HepG2 (cell line): ENCODE data around the gene YTHDF1. TPM values are rescaled to one million over a fixed set of nuclear protein-coding genes. Genes with fewer than 3 reads are reported as not detected.

Experiments
- ARHGAP35 ChIP-seq: sonication (generic); formaldehyde crosslinking; IDR thresholded peaks from 2 replicates; pipeline ENCODE4 v1.9.0; 2022; ENCODE audit warnings: mild to moderate bottlenecking, inconsistent platforms, moderate library complexity, missing genetic modification reagents, borderline replicate concordance
- ARID2 ChIP-seq: sonication (generic); formaldehyde crosslinking; IDR thresholded peaks from 2 replicates; pipeline ENCODE4 v1.8.1; 2022; ENCODE audit warnings: mild to moderate bottlenecking, missing genetic modification reagents, borderline replicate concordance
- ARNT ChIP-seq: fragments of 450-650 bp; IDR thresholded peaks from 2 replicates; pipeline ENCODE4 v1.6.1; 2017
- ASH2L ChIP-seq: fragments of 300-600, 200-600 bp; sonication (generic); IDR thresholded peaks from 2 replicates; pipeline ENCODE4 v1.7.0; 2017; ENCODE audit warnings: low read depth, mild to moderate bottlenecking, moderate library complexity, mixed read lengths, low read length; ENCODE audit not compliant: insufficient read length
- KLF11 ChIP-seq: IDR thresholded peaks from 2 replicates; pipeline ENCODE4 v1.6.1; 2016; ENCODE audit warnings: missing compliant biosample characterization
- MBD4 ChIP-seq: IDR thresholded peaks from 2 replicates; pipeline ENCODE4 v1.6.1; 2012; ENCODE audit warnings: low read length, inconsistent platforms, borderline replicate concordance
- NAIF1 ChIP-seq: sonication (generic); formaldehyde crosslinking; IDR thresholded peaks from 2 replicates; pipeline ENCODE4 v1.5.0; 2020; ENCODE audit warnings: mild to moderate bottlenecking, missing genetic modification reagents, borderline replicate concordance
- REL ChIP-seq: sonication (generic); formaldehyde crosslinking; conservative IDR thresholded peaks from 2 replicates; pipeline ENCODE4 v1.8.0; 2022; ENCODE audit warnings: mild to moderate bottlenecking, missing genetic modification reagents, moderate library complexity
- SYNCRIP ChIP-seq: fragments of 200-400 bp; formaldehyde crosslinking; IDR thresholded peaks from 2 replicates; pipeline ENCODE4 v1.6.1; 2018; ENCODE audit warnings: mild to moderate bottlenecking, low read depth, low read length; ENCODE audit not compliant: insufficient read depth
- TARDBP ChIP-seq: sonication (generic); formaldehyde crosslinking; IDR thresholded peaks from 2 replicates; pipeline ENCODE4 v1.8.0; 2022; ENCODE audit warnings: mild to moderate bottlenecking, missing genetic modification reagents
- TCF7L2 ChIP-seq: IDR thresholded peaks from 2 replicates; pipeline ENCODE4 v1.6.1; 2011; ENCODE audit warnings: mild to moderate bottlenecking, low read depth, low read length, moderate library complexity
- THYN1 ChIP-seq: sonication (generic); formaldehyde crosslinking; IDR thresholded peaks from 2 replicates; pipeline ENCODE4 v1.8.1; 2023; ENCODE audit warnings: low read depth, mild to moderate bottlenecking, moderate library complexity, missing genetic modification reagents, borderline replicate concordance
- ZNF232 ChIP-seq: sonication (generic); formaldehyde crosslinking; IDR thresholded peaks from 2 replicates; pipeline ENCODE4 v1.4.0; 2020; ENCODE audit warnings: missing genetic modification reagents, borderline replicate concordance
- ZNF264 ChIP-seq: sonication (generic); formaldehyde crosslinking; IDR thresholded peaks from 2 replicates; pipeline ENCODE4 v1.4.0; 2020; ENCODE audit warnings: missing genetic modification reagents
- ZNF776 ChIP-seq: sonication (generic); formaldehyde crosslinking; IDR thresholded peaks from 2 replicates; pipeline ENCODE4 v1.4.0; 2020; ENCODE audit warnings: mild to moderate bottlenecking, missing genetic modification reagents
- polyA plus RNA-seq, 8 experiments: library from polyadenylated mRNA; depleted of rRNA in 3 of 8; stranded (reverse) in 7 of 8; unstranded in 1 of 8; fragments of >200 nt; fragmentation: Illumina TruSeq in 4 of 8; extraction: Trizol in 4 of 8; gene quantifications; 2 replicates each; pipeline versions ENCODE4 v1.2.1 to v1.2.3, GENCODE V29; 2011 to 2016; ENCODE audit warnings: low read depth in 4 of 8, missing spikeins in 1 of 8, mixed read lengths in 1 of 8; ENCODE audit not compliant: insufficient read depth in 1 of 8
- total RNA-seq, 5 experiments: library from RNA; depleted of rRNA; stranded (reverse); fragments of >200 nt; fragmentation: Illumina TruSeq; extraction: Trizol; gene quantifications; 2 replicates each; pipeline ENCODE4 v1.2.3, GENCODE V29; 2016; ENCODE audit warnings: low read depth in 1 of 5
- TF ChIP-seq, protein P1 (sequence below): sonication (generic); formaldehyde crosslinking; IDR thresholded peaks from 2 replicates; pipeline ENCODE4 v1.8.1; 2023; ENCODE audit warnings: missing genetic modification reagents, inconsistent platforms, borderline replicate concordance
- TF ChIP-seq, protein P2 (sequence below): sonication (generic); formaldehyde crosslinking; IDR thresholded peaks from 2 replicates; pipeline ENCODE4 v1.5.0; 2020; ENCODE audit warnings: mild to moderate bottlenecking, missing genetic modification reagents
- TF ChIP-seq, protein P3 (sequence below): sonication (generic); formaldehyde crosslinking; conservative IDR thresholded peaks from 2 replicates; pipeline ENCODE4 v1.4.0; 2020; ENCODE audit warnings: mild to moderate bottlenecking, missing genetic modification reagents, moderate library complexity
- TF ChIP-seq, protein P4 (sequence below): sonication (generic); formaldehyde crosslinking; IDR thresholded peaks from 2 replicates; pipeline ENCODE4; 2020; ENCODE audit warnings: missing genetic modification reagents, mild to moderate bottlenecking, borderline replicate concordance

The YTHDF1 gene
- total and polyA plus RNA-seq, 2 of the 13 experiments (the other 11 are each of a cell fraction or from before 2014, with no cell fraction given): 34.5 to 37.7 TPM

DNA sequence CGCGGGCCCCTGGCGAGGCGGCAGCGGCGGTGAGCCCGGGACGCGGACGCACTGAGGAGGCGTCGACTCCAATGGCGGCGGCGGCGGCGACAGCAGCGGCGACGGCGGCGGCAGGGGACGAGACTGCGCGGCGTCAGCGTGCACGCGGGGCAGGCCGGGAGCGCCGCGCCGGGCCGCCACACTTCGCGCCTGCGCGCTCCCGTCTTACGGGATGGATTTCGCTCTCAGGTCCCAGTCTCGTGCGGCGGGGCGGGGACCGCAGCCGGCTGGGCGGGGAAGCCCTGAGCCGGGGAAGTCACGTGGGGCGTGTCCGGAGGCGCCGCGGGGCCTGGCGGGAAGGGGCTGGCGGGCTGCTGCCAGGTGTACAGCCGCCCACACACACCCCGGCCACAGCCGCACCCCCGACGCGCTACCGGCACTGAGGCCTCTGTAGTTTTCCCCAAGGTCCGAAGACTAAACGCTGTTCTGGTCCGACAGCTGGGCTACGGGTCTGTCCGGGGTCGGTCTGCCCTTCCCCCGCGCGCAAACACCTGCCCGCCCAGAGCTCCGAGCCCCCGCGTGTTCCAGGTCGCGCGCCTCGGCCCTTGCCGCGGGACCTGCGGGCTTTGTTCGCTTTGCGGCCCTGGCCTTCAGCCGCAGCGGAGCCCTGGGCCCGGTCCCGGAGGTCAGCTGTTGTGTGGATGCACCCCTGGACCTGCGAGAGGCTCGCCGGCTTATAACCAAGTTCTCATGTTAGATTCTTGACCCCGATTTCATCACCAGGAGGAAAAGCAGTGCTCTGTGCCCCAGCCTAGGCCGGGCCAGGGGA lies at the start of gene YTHDF1 (continued):
- TF ChIP-seq TARDBP (CRISPR knock-in tag): peak; percentile 88
- TF ChIP-seq TCF7L2: no peak
- TF ChIP-seq KLF11 (CRISPR knock-in tag): no peak
- TF ChIP-seq ARHGAP35: peak; percentile 92
- TF ChIP-seq ARID2 (CRISPR knock-in tag): peak; percentile 98
- TF ChIP-seq ZNF232: peak; percentile 97
- TF ChIP-seq THYN1 (CRISPR knock-in tag): peak; percentile 39; the same call in 1 of the 2 replicates
- no peak for TF ChIP-seq ARNT
- TF ChIP-seq, protein P1, sequence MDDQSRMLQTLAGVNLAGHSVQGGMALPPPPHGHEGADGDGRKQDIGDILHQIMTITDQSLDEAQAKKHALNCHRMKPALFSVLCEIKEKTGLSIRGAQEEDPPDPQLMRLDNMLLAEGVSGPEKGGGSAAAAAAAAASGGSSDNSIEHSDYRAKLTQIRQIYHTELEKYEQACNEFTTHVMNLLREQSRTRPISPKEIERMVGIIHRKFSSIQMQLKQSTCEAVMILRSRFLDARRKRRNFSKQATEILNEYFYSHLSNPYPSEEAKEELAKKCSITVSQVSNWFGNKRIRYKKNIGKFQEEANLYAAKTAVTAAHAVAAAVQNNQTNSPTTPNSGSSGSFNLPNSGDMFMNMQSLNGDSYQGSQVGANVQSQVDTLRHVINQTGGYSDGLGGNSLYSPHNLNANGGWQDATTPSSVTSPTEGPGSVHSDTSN (CRISPR knock-in tag): peak; percentile 80; the same call in 1 of the 2 replicates
- TF ChIP-seq REL (CRISPR knock-in tag): peak; percentile 72; the same call in 1 of the 2 replicates
- TF ChIP-seq ASH2L: no peak
- peak; percentile 83 for TF ChIP-seq ZNF264 (CRISPR knock-in tag)
- TF ChIP-seq, protein P2, sequence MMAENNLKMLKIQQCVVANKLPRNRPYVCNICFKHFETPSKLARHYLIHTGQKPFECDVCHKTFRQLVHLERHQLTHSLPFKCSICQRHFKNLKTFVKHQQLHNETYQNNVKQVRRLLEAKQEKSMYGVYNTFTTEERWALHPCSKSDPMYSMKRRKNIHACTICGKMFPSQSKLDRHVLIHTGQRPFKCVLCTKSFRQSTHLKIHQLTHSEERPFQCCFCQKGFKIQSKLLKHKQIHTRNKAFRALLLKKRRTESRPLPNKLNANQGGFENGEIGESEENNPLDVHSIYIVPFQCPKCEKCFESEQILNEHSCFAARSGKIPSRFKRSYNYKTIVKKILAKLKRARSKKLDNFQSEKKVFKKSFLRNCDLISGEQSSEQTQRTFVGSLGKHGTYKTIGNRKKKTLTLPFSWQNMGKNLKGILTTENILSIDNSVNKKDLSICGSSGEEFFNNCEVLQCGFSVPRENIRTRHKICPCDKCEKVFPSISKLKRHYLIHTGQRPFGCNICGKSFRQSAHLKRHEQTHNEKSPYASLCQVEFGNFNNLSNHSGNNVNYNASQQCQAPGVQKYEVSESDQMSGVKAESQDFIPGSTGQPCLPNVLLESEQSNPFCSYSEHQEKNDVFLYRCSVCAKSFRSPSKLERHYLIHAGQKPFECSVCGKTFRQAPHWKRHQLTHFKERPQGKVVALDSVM: peak; percentile 42; the same call in 1 of the 2 replicates
- TF ChIP-seq SYNCRIP: no peak
- TF ChIP-seq ZNF776: peak; percentile 99
- TF ChIP-seq MBD4: no peak
- TF ChIP-seq, protein P3, sequence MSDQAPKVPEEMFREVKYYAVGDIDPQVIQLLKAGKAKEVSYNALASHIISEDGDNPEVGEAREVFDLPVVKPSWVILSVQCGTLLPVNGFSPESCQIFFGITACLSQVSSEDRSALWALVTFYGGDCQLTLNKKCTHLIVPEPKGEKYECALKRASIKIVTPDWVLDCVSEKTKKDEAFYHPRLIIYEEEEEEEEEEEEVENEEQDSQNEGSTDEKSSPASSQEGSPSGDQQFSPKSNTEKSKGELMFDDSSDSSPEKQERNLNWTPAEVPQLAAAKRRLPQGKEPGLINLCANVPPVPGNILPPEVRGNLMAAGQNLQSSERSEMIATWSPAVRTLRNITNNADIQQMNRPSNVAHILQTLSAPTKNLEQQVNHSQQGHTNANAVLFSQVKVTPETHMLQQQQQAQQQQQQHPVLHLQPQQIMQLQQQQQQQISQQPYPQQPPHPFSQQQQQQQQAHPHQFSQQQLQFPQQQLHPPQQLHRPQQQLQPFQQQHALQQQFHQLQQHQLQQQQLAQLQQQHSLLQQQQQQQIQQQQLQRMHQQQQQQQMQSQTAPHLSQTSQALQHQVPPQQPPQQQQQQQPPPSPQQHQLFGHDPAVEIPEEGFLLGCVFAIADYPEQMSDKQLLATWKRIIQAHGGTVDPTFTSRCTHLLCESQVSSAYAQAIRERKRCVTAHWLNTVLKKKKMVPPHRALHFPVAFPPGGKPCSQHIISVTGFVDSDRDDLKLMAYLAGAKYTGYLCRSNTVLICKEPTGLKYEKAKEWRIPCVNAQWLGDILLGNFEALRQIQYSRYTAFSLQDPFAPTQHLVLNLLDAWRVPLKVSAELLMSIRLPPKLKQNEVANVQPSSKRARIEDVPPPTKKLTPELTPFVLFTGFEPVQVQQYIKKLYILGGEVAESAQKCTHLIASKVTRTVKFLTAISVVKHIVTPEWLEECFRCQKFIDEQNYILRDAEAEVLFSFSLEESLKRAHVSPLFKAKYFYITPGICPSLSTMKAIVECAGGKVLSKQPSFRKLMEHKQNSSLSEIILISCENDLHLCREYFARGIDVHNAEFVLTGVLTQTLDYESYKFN: peak; percentile 73
- TF ChIP-seq, protein P4, sequence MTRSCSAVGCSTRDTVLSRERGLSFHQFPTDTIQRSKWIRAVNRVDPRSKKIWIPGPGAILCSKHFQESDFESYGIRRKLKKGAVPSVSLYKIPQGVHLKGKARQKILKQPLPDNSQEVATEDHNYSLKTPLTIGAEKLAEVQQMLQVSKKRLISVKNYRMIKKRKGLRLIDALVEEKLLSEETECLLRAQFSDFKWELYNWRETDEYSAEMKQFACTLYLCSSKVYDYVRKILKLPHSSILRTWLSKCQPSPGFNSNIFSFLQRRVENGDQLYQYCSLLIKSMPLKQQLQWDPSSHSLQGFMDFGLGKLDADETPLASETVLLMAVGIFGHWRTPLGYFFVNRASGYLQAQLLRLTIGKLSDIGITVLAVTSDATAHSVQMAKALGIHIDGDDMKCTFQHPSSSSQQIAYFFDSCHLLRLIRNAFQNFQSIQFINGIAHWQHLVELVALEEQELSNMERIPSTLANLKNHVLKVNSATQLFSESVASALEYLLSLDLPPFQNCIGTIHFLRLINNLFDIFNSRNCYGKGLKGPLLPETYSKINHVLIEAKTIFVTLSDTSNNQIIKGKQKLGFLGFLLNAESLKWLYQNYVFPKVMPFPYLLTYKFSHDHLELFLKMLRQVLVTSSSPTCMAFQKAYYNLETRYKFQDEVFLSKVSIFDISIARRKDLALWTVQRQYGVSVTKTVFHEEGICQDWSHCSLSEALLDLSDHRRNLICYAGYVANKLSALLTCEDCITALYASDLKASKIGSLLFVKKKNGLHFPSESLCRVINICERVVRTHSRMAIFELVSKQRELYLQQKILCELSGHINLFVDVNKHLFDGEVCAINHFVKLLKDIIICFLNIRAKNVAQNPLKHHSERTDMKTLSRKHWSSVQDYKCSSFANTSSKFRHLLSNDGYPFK: peak; percentile 86
- TF ChIP-seq NAIF1 (CRISPR knock-in tag): no peak
